HG03159 (cell line): ENCODE results near the gene PHF21B.

Source experiments
- ATAC-seq: cut with Tn5 transposase; IDR thresholded peaks from one replicate; pipeline ENCODE4 v1.9.1; 2021; ENCODE audit warnings: mild to moderate bottlenecking, moderate library complexity; ENCODE audit not compliant: unreplicated experiment

Gene PHF21B

GRCh38 chr22:44898236-44898635 is 111.6 kb downstream of the PHF21B start:
- ATAC-seq = no peak

- ATAC-seq = no peak
These were observed 114.3 kb downstream of the PHF21B start for GRCh38 chr22:44895296-44896055.

GRCh38 chr22:44894782-44895181 is 115.0 kb downstream of the PHF21B start:
- no peak for ATAC-seq

- no peak for ATAC-seq
These were observed 115.5 kb downstream of the PHF21B start for GRCh38 chr22:44894321-44894720.

- no peak for ATAC-seq
These were observed 116.1 kb downstream of the PHF21B start for GRCh38 chr22:44893731-44894080.

GRCh38 chr22:44892803-44893730 is 116.7 kb downstream of the PHF21B start:
- ATAC-seq = no peak

GRCh38 chr22:44892243-44892642 is 117.6 kb downstream of the PHF21B start:
- no peak for ATAC-seq

- ATAC-seq = no peak
These were observed 118.0 kb downstream of the PHF21B start for GRCh38 chr22:44891791-44892190.

- ATAC-seq = no peak
These were observed 118.5 kb downstream of the PHF21B start for GRCh38 chr22:44891293-44891747.

- no peak for ATAC-seq
These were observed 119.2 kb downstream of the PHF21B start for GRCh38 chr22:44890416-44891292.

GRCh38 chr22:44889255-44889878 is 120.4 kb downstream of the PHF21B start:
- ATAC-seq = no peak

GRCh38 chr22:44888491-44889254 is 121.1 kb downstream of the PHF21B start:
- no peak for ATAC-seq

GRCh38 chr22:44887941-44888366 is 121.9 kb downstream of the PHF21B start:
- ATAC-seq = no peak

- no peak for ATAC-seq
These were observed 123.9 kb downstream of the PHF21B start for GRCh38 chr22:44885806-44886360.

GRCh38 chr22:44884968-44885805 is 124.6 kb downstream of the PHF21B start:
- ATAC-seq = no peak

- no peak for ATAC-seq
These were observed 125.2 kb downstream of the PHF21B start for GRCh38 chr22:44884562-44884961.

GRCh38 chr22:44883011-44883421 is 126.8 kb downstream of the PHF21B start:
- ATAC-seq = no peak

GRCh38 chr22:44882226-44882905 is 127.4 kb downstream of the PHF21B start:
- ATAC-seq = no peak
